ENCODE data around the gene SRRM4.
A peak's percentile ranks its signal among the peaks of the same experiment; 100 is the strongest.

SRRM4 gene

GRCh38 chr12:119122751-119123150 lies 141.4 kb downstream of the SRRM4 start:
- no peak for DNase-seq (ENCODE audit: low read depth)

- no peak for DNase-seq (ENCODE audit: low read depth)
These were observed 147.2 kb downstream of the SRRM4 start for GRCh38 chr12:119128527-119128926.

DNA sequence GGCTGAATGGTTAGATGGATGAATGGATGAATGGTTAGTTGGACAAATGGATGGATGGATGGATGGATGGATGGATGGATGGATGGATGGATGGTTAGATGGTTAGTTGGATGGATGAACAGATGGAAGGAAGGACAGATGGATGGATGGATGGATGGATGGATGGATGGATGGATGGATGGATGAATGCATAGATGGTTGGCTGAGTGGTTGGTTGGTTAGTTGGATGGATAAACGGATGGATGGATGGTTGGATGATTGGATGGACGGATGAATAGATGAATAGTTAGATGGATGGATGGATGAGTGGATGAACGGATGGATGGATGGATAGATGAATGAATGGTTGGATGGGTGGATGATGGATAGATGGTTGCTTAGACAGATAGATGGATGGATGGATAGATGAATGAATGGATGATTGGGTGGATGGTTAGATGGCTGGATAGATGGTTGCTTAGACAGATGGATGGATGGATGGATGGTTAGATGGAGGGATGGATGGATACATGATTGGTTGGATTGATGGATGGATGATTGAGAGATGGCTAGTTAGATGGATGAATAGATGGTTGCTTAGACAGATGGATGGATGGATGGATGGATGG lies 148.6 kb downstream of the SRRM4 start:
- no peak for DNase-seq (ENCODE audit: low read depth)

GRCh38 chr12:119130523-119130922 lies 149.2 kb downstream of the SRRM4 start:
- DNase-seq (ENCODE audit: low read depth): no peak

GRCh38 chr12:119134284-119135072 lies 153.1 kb downstream of the SRRM4 start:
- no peak for DNase-seq (ENCODE audit: low read depth)

DNA sequence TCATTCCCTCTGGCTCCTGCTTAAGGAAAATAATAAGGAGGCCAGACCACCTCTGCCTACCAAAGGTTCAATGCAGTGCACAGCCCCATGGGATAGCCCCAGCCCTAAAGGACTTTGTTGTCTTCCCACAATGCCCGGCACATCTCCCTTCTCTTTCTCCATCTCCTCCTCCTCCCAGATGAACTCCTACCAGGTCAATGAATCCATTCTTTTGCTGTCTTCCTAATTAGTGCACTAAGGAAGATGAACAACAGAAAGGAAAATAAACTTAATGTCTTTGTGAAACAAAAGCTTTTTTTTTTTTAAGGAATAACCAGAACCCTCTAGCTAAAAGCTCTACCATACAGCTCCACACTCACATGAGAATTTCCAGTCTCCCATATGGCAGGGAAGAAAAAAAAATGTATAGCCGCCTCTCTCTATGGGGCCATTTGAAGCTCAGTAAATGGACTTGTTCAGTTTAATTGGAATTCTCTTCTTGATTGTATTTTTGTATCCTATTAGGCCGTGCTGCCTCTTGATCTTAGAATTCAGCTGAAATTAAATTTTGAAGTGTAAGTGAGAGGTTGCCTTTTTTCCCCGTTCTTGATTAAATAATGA lies 155.6 kb downstream of the SRRM4 start:
- DNase-seq (ENCODE audit: low read depth): no peak

- DNase-seq (ENCODE audit: low read depth): no peak
These were observed 158.1 kb downstream of the SRRM4 start for GRCh38 chr12:119139448-119139847.

DNA sequence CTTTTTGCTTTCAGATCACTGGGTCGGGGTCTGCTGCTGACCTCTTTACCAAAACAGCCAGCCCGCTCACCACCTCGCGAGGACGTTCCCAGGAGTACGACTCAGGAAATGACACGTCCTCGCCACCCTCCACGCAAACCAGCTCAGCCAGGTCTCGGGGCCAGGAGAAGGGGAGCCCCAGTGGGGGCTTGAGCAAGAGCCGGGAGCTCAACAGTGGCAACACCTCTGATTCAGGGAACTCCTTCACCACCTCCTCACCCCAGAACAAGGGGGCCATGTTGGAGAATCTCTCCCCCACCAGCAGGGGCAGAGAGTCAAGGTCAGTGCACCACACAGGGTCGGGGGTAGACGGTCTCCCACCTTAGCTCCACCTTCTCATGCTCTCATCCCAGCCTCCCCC lies 164.0 kb downstream of the SRRM4 start:
- DNase-seq (ENCODE audit: low read depth): no peak

- DNase-seq (ENCODE audit: low read depth): no peak
These were observed 166.6 kb downstream of the SRRM4 start for GRCh38 chr12:119147847-119148448.

DNA sequence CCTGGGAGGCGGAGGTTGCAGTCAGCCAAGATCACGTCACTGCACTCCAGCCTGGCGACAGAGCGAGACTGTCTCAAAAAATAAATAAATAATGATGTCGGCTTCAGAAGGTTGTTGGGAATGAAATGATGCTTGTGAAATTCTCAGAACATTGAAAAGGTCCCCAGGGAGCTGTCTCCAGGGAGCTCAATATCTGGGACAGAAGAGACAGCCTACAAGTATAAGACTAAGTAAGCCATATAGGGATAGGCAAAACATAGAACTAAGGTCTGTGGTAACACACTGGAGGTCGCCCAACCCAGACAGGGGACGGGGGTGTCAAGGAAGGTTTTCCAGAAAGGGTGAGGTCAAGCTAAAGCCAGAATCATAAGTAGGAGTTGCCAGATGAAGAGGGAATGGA lies 167.9 kb downstream of the SRRM4 start:
- no peak for DNase-seq (ENCODE audit: low read depth)

GRCh38 chr12:119151445-119152026 lies 170.2 kb downstream of the SRRM4 start:
- no peak for DNase-seq (ENCODE audit: low read depth)

GRCh38 chr12:119153477-119154434 lies 172.4 kb downstream of the SRRM4 start:
- DNase-seq (ENCODE audit: low read depth): peak; percentile 5

DNA sequence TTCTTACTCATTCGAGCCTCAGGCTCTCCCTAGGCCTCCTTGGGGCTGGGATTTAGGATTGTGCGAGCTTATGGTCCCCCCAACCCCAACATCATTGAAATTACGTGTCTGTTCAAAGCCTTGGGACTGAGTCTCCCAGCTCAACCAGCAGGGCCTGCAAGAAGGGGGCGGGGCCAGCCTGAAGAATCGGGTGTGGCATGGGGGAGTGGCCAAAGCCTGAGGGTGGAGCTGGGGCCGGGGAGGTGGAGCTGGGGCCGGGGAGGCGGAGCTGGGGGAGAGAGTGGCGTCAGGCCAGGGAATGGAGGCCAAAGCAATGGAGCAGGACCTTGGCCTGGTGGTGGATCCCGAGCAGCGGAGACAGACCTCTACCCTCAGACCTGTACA lies 173.1 kb downstream of the SRRM4 start:
- no peak for DNase-seq (ENCODE audit: low read depth)

- DNase-seq (ENCODE audit: low read depth): no peak
These were observed 175.2 kb downstream of the SRRM4 start for GRCh38 chr12:119156401-119157044.

- no peak for DNase-seq (ENCODE audit: low read depth)
These were observed 176.2 kb downstream of the SRRM4 start for GRCh38 chr12:119157528-119157927.

DNA sequence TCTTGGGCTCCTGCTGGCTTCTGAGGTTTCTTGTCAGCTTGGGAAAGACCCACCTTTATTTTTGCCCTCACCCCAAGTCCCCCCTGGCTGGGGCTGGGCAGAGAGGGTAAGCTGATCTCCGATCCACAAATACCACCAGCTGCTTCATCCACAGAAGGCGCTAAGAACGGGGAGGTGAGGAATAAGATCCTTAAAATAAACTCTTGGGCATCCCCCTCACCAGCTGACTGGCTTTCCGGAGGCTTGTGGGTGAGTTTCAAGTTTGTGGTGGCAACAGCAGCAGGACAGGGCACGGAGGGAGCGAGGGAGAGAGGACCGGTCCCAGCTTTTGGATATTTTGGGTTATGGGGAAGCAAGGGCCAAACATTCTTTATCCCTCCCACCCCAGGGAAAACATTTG lies 176.6 kb downstream of the SRRM4 start:
- no peak for DNase-seq (ENCODE audit: low read depth)

DNA sequence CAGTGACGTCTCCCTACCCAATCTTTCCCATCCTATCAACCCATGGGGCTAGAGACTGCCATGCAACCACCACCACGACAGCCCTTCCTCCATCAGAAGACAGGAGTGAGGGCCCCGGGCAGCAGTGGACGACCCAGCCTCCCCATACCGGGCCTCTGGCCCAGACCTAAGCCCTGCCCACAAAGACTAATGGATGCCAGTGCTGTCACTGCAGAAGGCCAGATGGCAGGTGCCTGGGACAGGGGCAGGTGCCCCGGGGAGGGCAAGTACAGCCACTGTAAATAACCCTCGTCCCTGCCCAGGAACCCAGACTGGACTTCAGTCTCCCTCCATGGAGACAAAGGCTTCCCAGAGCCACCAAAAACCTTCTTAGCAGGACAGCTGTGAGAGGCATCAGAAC lies 177.1 kb downstream of the SRRM4 start:
- DNase-seq (ENCODE audit: low read depth): no peak

- DNase-seq (ENCODE audit: low read depth): no peak
These were observed 178.5 kb downstream of the SRRM4 start for GRCh38 chr12:119159844-119160243.

DNA sequence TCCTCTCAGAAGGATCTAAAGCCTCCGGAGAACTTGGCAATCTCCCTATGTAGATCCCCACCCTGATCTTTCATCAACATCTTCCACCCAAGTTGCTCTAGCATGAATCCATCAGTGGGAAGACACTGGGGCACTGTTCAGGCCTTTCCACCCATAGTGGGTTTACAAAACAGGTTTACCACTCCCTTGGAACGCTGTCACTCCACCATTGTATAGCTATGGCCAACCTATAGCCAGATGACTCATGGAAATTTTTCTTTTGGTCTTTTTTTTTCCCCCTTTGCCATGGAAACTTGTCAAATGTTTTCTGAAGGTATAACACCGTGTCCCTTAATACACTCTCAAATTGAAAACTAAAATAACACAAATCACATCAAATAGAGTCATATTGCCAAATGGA lies 186.6 kb downstream of the SRRM4 start:
- no peak for DNase-seq (ENCODE audit: low read depth)

GRCh38 chr12:119168721-119169120 lies 187.4 kb downstream of the SRRM4 start:
- DNase-seq (ENCODE audit: low read depth): no peak

DNA sequence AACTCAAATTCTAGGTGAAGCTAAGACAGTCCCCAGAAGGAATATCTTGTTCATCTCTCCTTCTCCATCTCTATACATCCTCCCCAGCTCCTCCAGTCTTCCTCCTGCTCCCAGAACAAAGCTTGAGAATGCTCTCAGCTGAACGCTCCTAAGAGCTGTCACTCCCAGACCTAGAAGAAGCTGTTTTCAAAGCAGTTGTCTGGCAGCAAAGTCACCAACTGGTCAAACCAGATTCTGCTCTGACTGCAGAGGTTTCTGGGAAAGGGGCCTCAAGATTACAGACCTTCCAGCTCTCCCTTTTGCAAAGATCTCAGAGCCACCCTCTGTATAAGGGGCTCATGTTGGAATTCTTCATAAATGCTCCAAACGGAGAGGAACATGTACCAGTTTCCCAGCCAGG lies 187.8 kb downstream of the SRRM4 start:
- DNase-seq (ENCODE audit: low read depth): no peak
